ENCODE data around the gene ASIC1.

Gene ASIC1

DNA sequence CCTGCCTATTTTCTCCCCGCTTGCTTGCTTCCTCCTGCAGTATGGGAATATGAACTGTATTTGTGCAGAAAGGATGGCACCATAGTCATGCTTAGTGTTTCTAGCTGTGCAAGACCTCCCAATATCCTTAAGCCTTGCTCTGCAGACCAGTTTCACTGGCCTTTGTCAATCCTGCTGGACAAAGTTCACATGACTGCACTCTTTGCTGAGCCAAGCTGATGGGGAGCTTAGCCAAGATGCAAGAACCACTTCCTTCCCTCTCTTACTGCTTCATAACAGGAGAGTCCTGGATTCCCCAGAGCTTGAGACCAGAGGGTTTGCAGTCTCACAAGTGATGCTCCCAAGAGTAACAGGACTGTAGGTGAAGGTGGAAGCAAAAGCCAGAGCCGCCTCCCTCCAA lies 3.8 kb downstream of the ASIC1 start:
- POLR2A ChIA-PET = no interaction called here
- no peak for DNase-seq (ENCODE audit: extremely low spot score)
- no peak for TF ChIP-seq BHLHE40 (IDR thresholded peaks at IDR 0.05; ENCODE audit: borderline replicate concordance)
- no peak for TF ChIP-seq CTBP1 (IDR thresholded peaks at IDR 0.05; ENCODE audit: borderline replicate concordance)
- no peak for TF ChIP-seq LEF1 (IDR thresholded peaks at IDR 0.05; ENCODE audit: borderline replicate concordance)
- no peak for TF ChIP-seq ZNF384 (IDR thresholded peaks at IDR 0.05)
- no peak for TF ChIP-seq ELF4 (IDR thresholded peaks at IDR 0.05)
- no peak for TF ChIP-seq FOXK2 (IDR thresholded peaks at IDR 0.05)
- no peak for TF ChIP-seq TARDBP (IDR thresholded peaks at IDR 0.05)
- no peak for TF ChIP-seq L3MBTL2 (conservative IDR thresholded peaks at IDR 0.05)
- CTCF ChIA-PET = interaction anchor here (0.7 kb wide), 1 partner anchor 9 kb away, joined by 3 read pairs; no protein-coding TSS in a partner anchor

GRCh38 chr12:50061946-50062686 lies 4.7 kb downstream of the ASIC1 start:
- ChIA-PET CTCF (interaction anchor here (0.6 kb wide), 2 partner anchors 8 to 94 kb away, joined by 4 to 6 read pairs; no protein-coding TSS in a partner anchor), POLR2A (no interaction called here)
- DNase-seq (ENCODE audit: extremely low spot score) = no peak

DNA sequence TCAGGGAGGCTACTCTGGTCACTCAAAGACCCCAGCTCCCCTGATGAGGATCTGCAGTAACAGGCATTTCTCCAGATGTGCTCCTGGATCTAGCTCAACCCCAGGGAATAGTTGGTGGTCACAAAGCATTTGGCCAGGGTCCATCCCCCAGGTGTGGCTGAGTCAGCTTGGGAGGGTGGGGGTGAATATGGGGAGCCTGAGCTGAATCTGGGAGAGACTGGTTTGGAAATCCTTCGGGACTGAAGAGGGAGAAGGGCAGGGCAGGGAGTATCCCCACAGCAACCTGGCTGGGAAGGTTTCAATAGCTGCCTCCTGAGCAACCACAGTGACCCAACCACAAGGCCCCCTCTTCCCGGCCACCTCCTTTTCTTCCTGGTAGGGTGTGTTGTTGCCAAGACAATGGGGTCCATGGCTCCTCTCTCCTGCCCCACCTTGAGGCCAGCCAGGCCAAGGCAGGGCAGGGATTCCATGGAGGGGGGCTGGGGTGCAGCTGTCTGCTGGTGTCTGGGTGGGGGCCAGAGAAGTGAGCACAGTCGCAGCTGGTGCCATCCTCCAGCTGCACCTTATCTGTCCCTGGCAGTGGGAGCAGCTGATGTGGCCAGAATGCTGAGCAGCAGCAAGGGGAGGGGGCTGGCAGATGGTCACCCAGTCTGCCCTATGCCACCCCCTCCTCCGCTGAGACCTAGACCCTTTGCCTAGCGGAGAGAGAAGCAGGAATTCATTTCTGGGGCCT lies 5.5 kb downstream of the ASIC1 start:
- ChIA-PET CTCF (interaction anchor here (0.6 kb wide), 1 partner anchor 94 kb away, joined by 4 read pairs; no protein-coding TSS in a partner anchor), POLR2A (no interaction called here)
- TF ChIP-seq TARDBP (IDR thresholded peaks at IDR 0.05) = no peak
- TF ChIP-seq L3MBTL2 (conservative IDR thresholded peaks at IDR 0.05) = no peak
- no peak for TF ChIP-seq HDGF (IDR thresholded peaks at IDR 0.05; ENCODE audit: borderline replicate concordance)
- TF ChIP-seq LEF1 (IDR thresholded peaks at IDR 0.05; ENCODE audit: borderline replicate concordance) = no peak
- TF ChIP-seq, protein P1, sequence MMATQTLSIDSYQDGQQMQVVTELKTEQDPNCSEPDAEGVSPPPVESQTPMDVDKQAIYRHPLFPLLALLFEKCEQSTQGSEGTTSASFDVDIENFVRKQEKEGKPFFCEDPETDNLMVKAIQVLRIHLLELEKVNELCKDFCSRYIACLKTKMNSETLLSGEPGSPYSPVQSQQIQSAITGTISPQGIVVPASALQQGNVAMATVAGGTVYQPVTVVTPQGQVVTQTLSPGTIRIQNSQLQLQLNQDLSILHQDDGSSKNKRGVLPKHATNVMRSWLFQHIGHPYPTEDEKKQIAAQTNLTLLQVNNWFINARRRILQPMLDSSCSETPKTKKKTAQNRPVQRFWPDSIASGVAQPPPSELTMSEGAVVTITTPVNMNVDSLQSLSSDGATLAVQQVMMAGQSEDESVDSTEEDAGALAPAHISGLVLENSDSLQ (IDR thresholded peaks at IDR 0.05) = no peak
- TF ChIP-seq ZNF384 (IDR thresholded peaks at IDR 0.05) = no peak
- no peak for TF ChIP-seq ARNT (IDR thresholded peaks at IDR 0.05)
- no peak for TF ChIP-seq BHLHE40 (IDR thresholded peaks at IDR 0.05; ENCODE audit: borderline replicate concordance)
- DNase-seq (ENCODE audit: extremely low spot score) = no peak

More at GRCh38 chr12:50061946-50062686, 4.7 kb downstream of the ASIC1 start:
- TF ChIP-seq FOXA1 (IDR thresholded peaks at IDR 0.05) = no peak
- no peak for TF ChIP-seq FOXM1 (IDR thresholded peaks at IDR 0.05; ENCODE audit: borderline replicate concordance)
- TF ChIP-seq SP1 (IDR thresholded peaks at IDR 0.05) = no peak
- no peak for TF ChIP-seq L3MBTL2 (conservative IDR thresholded peaks at IDR 0.05)
- TF ChIP-seq NFRKB (IDR thresholded peaks at IDR 0.05) = no peak
- TF ChIP-seq ZNF384 (IDR thresholded peaks at IDR 0.05) = no peak

DNA sequence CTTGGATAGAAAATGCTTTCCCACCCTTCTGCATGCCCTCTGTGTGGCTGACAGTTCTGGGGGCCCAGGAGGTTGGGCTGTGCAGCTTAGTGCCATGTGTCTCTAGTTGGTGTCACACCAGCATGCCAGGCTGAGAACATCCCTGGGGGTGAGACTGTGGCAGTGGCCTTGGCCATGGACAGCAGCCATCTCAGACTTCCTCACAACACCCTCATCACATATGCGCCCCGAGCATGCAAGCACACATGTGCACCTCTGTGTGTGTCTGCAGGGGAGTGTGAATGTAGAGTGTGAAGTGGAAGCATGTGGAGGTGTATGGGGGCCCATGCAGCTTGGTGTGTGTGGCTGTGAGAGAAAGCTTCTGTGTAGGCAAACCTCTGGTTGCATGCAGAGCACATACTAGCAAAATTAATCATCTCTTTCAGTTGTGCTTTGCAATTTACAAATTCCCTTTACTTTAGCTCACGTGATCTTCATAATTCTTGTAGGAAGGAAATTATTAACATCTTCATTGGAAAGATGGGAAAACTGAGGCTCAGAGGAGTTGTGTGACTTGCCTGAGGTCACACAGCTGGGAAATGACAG lies 8.4 kb downstream of the ASIC1 start:
- TF ChIP-seq FOXK2 (IDR thresholded peaks at IDR 0.05) (no peak), FOXM1 (IDR thresholded peaks at IDR 0.05; ENCODE audit: borderline replicate concordance) (no peak), CTBP1 (IDR thresholded peaks at IDR 0.05; ENCODE audit: borderline replicate concordance) (no peak), HDGF (IDR thresholded peaks at IDR 0.05; ENCODE audit: borderline replicate concordance) (no peak), ARNT (IDR thresholded peaks at IDR 0.05) (no peak), ELF4 (IDR thresholded peaks at IDR 0.05) (no peak), BHLHE40 (IDR thresholded peaks at IDR 0.05; ENCODE audit: borderline replicate concordance) (no peak), TARDBP (IDR thresholded peaks at IDR 0.05) (no peak), FOXA1 (IDR thresholded peaks at IDR 0.05) (no peak), NFRKB (IDR thresholded peaks at IDR 0.05) (no peak)
- DNase-seq (ENCODE audit: extremely low spot score) = no peak
- CTCF ChIA-PET = interaction anchor here (1.8 to 2.7 kb wide), 2 partner anchors 27 to 99 kb away, joined by 5 to 9 read pairs; no protein-coding TSS in a partner anchor
- POLR2A ChIA-PET = interaction anchor here (1.1 to 1.2 kb wide), 2 partner anchors 19 to 40 kb away, joined by 3 to 4 read pairs; partner anchors contain the start of gene SMARCD1

- TF ChIP-seq LEF1 (IDR thresholded peaks at IDR 0.05; ENCODE audit: borderline replicate concordance) = no peak
- no peak for TF ChIP-seq FOXM1 (IDR thresholded peaks at IDR 0.05; ENCODE audit: borderline replicate concordance)
- no peak for TF ChIP-seq ELF4 (IDR thresholded peaks at IDR 0.05)
- no peak for TF ChIP-seq ARNT (IDR thresholded peaks at IDR 0.05)
- TF ChIP-seq, protein P1 (IDR thresholded peaks at IDR 0.05) = no peak
- no peak for TF ChIP-seq ZNF384 (IDR thresholded peaks at IDR 0.05)
- TF ChIP-seq FOXA1 (IDR thresholded peaks at IDR 0.05) = no peak
- TF ChIP-seq CTBP1 (IDR thresholded peaks at IDR 0.05; ENCODE audit: borderline replicate concordance) = no peak
- TF ChIP-seq SP1 (IDR thresholded peaks at IDR 0.05) = no peak
- TF ChIP-seq NFRKB (IDR thresholded peaks at IDR 0.05) = no peak
These were observed 9.0 kb downstream of the ASIC1 start for GRCh38 chr12:50066402-50066801.

DNA sequence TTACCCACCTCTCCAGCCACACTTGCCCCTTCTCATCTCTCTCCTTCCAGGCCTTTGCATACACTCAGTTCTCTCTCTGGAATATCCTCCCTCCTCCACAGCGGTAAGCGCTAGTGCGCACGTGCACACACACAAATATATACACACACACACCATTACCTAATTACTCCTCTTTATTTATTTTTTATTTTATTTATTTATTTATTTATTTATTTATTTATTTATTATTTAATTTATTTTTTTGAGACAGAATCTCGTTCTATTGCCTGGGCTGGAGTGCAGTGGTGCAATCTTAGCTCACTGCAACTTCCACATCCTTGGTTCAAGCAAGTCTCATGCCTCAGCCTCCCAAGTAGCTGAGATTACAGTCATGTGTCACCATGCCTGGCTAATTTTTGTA lies 11.7 kb downstream of the ASIC1 start:
- TF ChIP-seq FOXK2 (IDR thresholded peaks at IDR 0.05) (no peak), SUZ12 (IDR thresholded peaks at IDR 0.05) (no peak), BHLHE40 (IDR thresholded peaks at IDR 0.05; ENCODE audit: borderline replicate concordance) (no peak), CTBP1 (IDR thresholded peaks at IDR 0.05; ENCODE audit: borderline replicate concordance) (no peak), HDGF (IDR thresholded peaks at IDR 0.05; ENCODE audit: borderline replicate concordance) (no peak), NFRKB (IDR thresholded peaks at IDR 0.05) (no peak), L3MBTL2 (conservative IDR thresholded peaks at IDR 0.05) (no peak)
- TF ChIP-seq, protein P1 (IDR thresholded peaks at IDR 0.05) = no peak
- CTCF ChIA-PET = interaction anchor here (0.7 to 2.7 kb wide), 3 partner anchors 95 to 107 kb away, joined by 3 to 32 read pairs (median 3); no protein-coding TSS in a partner anchor
- DNase-seq (ENCODE audit: extremely low spot score) = no peak
- POLR2A ChIA-PET = no interaction called here

More at GRCh38 chr12:50066402-50066801, 9.0 kb downstream of the ASIC1 start:
- ChIA-PET CTCF (interaction anchor here (1.7 to 2.7 kb wide), 2 partner anchors 27 to 99 kb away, joined by 6 to 9 read pairs; no protein-coding TSS in a partner anchor), POLR2A (interaction anchor here (1.1 to 1.5 kb wide), 3 partner anchors 18 to 223 kb away, joined by 3 to 4 read pairs (median 4); partner anchors contain the start of genes BCDIN3D and SMARCD1)
- DNase-seq (ENCODE audit: extremely low spot score) = no peak
